Measurements from ENCODE around the gene TAOK3.
"Not testable (repeated sequence)": the region's sequence is repeated elsewhere in the genome, so short reads cannot be mapped to it uniquely, and the experiment has no call there.

The TAOK3 gene

DNA sequence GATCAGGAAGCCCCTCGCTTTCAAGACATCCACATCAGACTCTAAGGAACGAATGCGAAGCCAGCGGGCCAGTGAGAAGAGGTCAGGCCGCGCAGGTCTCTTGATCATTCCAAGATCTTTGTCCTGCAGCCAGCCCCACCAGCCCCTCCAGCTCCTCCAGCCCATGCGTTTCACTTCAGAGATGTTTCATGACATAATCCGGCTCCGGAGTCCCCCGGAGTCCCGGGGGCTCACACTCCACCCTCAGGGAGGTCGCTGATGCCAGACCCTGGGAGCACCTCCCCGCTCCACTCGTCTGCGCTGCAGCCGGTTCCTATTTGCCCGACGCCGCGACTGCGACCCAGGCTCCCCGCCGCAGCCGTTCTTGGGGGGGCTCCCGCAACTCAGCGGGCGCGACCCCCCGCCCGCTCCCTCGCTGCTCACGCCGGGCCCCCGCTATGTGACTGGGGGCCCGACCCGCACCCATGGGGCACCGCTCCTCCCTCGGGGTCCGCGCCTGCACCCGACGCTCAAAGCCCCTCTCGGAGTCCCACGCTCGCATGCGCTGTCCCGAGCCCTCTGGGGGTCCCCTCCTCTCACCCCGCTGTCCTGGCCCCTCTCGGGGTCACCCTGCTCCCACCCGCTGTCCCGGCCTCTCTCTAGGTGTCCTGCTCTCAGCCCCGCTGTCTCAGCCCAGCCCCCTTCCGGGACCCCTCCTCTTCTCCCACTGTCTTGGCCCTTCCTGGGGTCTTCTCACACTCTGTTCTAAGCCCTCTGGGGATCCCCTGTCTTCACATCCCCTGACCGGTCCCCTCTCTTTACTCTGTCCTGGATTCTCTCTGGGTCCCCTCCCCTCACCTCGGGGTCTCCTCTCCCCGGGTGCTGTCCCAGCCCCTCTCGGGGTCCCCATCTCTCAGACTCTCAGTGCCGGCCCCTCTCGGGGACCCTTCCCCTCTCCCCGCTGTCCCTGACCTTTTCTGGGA, 1.1 kb downstream of the TAOK3 start:
- no peak for DNase-seq

DNA sequence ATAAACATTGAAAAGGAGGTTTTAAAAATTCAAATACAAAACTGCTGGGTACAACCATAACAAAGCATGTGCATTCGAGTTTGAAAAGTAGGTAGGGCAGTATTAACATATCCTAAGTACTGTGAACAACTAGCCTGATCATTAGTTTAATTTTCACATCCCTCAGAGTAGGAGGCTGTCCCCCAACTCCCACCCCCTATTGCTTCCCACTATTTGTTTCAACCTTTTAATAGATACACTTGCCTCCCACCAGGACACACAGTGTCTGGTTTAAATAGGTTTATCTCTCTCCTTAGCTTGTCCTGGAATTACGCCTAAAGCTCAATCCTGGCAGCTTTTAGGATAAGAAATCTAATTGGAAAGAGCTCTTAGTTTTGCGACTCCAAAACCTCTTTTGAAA, 2.1 kb downstream of the TAOK3 start:
- DNase-seq: no peak

DNA sequence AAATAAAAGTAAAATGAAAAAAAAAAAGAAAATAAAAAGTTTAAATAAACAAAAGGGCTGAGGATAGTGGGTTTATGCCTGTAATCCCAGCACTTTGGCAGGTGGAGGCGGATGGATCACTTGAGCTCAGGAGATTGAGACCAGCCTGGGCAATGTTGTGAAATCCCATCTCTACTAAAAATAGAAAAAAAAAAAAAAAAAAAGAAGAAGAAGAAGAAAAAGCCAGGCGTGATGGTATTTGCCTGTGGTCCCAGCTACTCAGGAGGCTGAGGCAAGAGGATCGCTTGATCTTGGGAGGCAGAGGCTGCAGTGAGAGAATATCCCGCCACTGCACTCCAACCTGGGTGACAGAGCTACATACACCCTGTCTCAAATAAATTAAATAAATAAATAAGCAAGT, 3.9 kb downstream of the TAOK3 start:
- DNase-seq: no peak

DNA sequence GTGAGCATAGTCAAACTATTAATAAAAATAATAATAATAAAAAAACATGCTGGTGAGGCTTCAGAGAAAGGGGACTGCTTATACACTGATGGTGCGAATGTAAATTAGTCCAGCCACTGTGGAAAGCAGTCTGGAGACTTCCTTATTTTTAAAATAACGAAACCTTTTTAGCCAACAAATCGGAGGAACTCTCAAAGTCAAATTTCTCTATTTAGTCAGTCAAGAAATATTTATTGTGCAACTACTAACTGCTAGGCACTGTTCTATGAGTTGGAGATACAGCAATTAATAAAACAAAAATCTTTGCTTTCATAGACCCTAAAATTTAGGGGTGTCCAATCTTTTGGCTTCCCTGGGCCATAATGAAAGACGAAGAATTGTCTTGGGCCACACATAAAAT, 10.8 kb downstream of the TAOK3 start:
- no peak for DNase-seq

DNA sequence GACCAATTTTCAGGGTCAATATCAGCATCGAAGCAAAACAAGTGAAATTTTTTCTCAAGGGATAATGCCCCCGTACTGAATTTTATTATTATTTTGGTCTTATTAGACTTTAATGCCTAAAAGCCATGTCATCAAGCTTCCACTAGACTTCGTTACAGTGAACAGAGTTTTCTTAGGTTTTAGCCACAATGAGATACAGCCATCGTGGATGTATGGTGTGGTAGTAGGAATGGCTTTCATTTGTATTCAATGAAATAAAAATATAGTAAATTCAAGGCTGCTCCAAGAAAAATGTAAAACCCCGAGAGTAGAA, 11.7 kb downstream of the TAOK3 start:
- no peak for DNase-seq

DNA sequence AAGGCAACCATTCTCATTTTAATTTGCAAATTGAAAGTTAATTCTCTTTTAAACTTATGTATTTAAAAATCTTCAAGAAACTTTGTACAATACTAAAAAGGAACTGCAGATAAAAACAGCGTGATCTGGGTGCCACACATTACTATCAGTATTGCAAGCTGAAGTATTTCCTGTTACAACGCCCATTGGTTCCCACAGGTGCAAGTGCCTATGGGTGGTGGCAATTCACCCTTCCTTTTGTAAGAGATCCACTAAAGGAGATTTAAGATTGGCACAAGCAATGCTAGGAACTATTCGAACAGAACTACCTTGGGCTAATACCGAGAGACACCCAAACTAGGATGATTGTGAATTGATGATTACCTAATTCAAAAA, 13.2 kb downstream of the TAOK3 start:
- no peak for DNase-seq

DNA sequence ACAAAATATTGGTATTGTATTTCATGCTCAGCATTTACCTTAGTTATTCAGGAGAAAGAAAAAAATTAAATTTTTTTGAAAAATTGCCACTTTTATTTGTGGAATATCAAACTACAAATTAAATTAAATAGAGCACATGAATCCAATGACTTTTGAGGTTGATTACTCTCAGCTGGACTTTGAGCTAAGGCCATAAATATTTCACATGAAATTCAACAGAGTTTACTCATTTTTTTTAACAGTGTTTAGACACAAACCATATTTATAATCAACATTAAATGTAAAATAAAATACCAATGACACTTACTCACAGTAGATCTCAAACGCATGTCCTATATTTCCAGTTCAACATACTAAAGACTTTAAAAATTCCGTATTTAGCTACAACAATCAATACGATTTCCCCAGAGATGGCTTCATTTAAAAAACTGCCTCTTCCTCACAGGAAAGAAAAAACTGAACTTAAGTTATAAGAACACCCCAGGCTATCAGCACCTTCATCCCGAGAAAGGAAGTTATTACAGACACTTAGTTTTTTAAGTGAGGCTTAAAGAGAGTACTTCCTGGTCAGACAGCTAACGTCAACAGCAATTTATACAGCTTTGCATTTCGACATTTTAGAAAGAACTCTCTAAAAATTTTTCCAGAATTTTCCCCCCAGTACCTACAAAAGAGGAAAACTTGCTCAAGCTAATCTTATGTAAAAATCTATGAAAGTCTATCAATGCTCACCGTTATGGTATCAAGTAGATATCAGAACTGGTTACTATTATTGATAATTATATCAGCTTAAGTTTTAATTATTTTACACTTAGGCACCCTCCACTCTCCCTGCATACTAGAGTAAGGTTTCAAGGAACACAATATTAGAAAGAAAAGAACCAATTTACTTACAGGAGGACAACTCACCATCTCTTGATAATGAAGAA, 13.8 kb downstream of the TAOK3 start:
- no peak for DNase-seq

DNA sequence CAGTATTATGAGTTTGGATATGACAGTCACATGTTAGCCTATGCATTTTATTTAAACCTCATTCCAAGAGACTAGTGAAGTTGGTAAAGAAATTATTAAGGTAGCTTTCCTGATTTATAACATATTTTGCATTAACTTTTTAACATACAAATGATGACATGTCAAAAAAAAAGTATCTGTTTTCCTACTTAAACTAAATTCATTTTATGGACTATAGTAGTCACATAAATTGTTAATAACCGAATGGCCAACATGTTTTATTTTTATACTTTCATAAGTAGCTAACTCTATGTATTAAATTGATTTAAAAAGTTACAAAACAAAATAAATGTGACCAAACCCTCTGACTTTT, 14.7 kb downstream of the TAOK3 start:
- DNase-seq: no peak

DNA sequence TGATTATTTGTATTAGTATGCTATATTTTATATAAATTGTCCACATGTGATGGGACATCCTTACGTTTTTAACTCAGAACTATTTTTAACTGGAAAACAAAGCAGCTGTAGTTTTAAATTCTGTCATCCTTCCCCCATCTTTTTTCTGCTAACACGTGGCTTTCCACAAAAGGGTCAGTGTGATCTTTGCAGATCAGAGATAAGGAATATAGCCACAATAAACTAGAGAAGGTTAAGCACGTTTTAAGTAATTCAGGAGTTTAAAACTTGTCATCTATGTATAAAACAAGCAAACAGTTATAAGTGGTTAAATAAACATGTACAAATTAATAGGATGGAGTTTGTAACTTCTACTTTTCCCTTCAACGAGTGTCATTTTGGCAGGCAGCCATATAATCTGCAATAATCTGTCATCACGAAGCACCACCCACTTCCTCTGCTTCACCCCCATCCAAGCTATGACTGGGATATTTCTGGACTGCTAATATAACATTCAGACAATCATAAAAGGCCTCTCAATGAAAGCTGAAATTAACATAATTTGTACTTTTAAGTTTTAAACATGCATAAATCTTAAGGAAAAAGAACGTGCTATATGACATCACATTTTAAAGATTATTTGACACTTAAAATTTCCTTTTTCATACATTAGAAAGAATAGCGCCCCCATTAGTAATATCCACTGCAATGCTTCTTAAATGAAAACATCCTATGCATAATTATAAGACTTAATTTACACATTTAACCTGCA, 15.3 kb downstream of the TAOK3 start:
- DNase-seq: no peak

DNA sequence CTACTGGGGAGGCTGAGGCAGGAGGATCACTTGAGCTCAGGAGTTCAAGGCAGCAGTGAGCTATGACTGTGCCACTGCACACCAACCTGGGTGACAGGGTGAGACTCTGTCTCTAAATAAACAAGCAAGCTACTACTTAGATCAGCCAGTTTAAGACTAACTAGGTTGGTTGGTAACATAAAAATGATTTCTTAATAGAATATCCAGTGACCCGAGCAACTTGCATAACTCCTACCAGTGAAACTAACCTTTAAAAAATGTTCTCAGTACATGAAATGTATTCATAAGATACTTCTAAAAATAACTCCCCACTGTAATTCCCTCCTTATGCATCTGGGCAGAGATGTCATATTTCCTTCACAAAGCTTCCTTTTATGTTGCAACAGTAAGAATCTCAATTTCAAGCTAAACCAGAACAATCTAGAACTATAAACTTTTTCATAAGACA, 15.9 kb downstream of the TAOK3 start:
- no peak for DNase-seq

DNA sequence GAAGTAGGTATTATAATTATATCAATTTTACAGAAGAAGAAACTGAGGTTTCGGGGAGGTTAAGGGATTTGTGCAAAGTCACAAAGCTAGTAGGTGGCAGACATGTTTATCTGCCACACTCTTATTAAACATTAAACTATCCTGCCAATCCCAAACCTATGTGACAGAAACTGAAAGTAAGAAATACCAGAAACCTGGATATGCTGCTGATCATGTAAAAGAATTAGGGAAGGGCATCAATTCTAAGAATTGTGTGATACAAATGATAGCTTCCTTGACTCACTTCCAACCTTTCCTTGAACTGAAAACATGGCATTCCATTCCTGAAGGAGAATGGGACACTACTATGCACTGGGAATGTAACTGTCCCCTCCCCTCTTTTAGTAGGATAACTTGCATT, 16.9 kb downstream of the TAOK3 start:
- DNase-seq: no peak

DNA sequence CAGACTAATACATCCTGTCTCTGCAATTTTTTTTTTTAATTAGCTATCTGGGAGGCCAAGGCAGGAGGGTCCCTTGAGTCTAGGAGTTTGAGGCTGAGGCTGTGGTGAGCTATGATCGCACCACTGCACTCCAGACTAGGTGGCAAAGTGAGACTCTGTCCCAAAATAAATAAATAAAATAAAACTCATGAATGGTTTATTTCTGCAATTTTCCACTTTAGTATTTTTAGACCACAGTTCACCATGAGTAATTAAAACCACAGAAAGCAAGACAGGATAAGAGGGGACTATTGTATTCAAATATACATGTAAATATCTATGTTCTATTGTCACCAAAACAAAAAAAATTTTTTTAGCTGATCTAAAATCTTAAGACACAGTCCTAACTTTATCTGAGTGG, 17.8 kb downstream of the TAOK3 start:
- DNase-seq: no peak

DNA sequence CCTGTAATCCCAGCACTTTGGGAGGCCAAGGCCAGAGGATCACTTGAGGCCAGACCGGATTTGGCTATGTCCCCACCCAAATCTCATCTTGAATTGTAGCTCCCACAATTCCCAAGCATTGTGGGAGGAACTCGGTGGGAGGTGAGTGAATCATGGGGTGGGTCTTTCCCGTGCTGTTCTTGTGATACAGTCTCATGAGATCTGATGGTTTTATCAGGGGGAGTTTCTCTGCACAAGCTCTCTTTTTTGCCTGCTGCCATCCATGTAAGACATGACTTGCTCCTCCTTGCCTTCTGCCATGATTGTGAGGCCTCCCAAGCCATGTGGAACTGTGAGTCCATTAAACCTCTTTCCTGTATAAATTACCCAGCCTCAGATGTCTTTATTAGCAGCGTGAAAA, 18.2 kb downstream of the TAOK3 start:
- not testable (repeated sequence) for DNase-seq

DNA sequence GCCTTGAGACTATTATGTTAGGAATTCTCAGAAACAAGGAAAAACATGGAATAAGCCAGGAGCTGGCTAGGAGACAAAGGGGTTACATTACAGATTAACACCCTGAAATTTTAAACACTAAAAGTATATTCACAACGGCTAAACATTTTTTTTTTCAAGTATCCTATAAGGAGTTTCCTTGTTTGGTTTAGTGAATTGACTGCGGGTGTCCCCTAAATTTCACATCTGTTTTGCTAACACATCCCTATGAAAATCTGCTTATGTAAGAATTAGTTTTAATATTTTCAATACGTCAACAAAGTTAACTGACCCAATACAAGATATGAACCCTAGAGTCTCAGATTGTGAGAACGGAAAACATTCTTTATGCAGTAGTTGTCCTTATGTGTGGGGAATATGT, 19.0 kb downstream of the TAOK3 start:
- no peak for DNase-seq

DNA sequence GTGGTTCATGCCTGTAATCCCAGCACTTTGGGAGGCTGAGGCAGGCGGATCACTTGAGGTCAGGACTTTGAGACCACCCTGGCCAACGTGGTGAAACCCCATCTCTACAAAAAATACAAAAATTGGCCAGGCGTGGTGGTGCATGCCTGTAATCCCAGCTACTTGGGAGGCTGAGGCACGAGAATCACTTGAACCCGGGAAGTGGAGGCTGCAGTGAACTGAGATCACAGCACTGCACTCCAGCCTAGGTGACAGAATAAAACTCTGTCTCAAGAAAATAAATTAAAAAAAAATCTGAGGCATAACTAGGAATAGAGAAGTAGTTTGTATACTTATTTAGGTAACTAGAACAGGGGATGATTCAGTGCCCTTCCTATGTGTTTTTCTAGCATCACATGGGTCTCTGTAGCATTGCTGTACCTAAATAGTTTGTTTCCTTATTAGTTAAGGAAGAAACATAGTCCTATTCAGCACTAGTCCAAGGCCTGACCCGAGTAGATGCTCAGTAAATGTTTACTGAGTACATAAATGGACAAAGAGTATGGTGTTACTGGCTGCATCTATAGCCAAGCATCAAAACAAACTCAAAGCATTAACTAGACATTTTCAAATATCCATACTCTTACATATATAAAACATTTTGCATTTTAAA, 21.7 kb downstream of the TAOK3 start:
- no peak for DNase-seq

DNA sequence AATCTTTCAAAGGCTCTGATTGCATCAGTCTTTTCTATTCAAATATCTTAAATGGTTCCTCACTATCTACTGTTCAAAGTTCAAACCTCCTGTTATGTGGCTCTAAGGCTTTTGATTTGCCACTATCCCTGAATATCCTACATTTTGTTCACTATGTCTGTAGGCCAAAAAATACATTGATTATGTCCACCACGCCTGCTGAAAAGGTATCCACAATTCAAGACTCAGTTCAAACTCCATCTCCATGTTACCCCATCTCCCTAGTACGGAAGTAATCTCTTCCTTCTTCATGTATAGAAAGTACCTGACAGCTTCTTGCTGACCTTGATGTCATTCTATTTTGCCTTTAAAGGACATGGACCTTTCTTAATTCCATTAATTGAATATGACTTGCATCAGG, 24.8 kb downstream of the TAOK3 start:
- DNase-seq: no peak

DNA sequence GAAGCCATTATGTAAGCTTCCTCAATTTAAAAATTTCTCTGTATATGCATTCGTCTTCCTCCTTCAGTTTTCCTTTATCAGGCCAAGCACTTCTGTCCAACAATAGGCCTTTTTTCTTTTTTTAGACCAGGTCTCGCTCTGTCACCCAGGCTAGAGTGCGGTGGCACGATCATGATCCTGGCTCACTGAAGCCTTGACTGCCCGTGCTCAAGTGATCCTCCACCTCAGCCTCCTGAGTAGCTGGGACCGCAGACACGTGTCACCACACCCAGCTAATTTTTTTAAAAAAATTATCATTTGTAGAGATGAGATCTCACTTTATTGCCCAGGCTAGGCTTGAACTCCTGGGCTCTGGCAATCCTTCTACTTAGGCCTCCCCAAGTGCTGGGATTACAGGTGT, 25.8 kb downstream of the TAOK3 start:
- no peak for DNase-seq

DNA sequence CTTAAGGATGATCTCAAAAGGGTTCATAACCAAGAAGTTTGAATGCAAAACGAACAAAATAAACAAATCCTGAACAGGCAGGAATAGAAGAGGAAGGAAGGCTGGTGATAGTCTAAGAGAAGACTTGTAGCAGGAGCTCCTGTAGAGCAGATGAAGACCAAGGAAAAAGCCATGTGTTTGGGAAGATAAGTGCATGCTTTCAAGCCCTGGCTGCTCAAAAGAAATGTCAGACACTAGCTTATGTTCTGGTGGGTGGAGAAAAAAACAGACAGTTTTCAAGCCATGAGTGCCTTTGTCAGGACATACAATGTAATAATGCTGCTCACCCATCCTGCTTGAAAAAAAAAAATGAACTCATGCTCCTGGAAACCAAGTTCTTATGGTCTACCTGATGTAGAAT, 27.4 kb downstream of the TAOK3 start:
- no peak for DNase-seq

DNA sequence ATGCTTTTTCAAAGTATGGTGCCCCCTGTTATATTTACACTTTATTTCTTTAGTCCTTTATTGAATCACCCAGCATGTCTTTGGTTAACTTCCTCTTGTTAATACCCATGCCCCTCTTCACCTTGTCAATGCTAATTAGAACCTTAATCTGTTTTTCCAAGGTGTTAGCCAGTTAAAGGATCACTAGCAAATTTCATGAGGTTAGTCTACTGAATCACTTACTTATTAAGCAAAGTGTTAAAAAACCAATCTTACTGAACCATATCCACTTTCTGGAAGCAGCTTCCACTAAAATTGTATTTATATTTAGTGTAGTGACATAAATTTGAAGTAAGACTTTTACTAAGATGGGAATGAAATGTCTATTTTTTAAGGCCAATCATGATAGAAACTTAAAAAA, 27.9 kb downstream of the TAOK3 start:
- no peak for DNase-seq

DNA sequence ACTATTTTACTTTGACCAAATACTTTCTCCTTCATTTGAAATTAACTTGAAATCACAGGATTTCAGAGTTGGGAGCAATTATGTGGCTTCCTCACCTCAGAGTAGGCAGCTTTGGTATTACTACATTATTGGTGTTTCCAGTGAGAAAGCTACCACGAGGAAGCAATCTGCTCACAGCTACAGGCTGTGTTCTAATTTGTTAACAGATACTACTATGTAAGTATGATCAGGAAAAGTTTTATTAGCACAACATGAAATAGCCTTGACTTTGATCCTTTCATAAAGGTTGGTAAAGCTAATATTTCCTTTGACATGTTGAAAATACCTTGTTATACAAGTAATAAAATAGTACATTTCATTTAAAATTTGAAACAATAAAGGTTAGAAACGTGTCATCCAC, 30.6 kb downstream of the TAOK3 start:
- DNase-seq: no peak

DNA sequence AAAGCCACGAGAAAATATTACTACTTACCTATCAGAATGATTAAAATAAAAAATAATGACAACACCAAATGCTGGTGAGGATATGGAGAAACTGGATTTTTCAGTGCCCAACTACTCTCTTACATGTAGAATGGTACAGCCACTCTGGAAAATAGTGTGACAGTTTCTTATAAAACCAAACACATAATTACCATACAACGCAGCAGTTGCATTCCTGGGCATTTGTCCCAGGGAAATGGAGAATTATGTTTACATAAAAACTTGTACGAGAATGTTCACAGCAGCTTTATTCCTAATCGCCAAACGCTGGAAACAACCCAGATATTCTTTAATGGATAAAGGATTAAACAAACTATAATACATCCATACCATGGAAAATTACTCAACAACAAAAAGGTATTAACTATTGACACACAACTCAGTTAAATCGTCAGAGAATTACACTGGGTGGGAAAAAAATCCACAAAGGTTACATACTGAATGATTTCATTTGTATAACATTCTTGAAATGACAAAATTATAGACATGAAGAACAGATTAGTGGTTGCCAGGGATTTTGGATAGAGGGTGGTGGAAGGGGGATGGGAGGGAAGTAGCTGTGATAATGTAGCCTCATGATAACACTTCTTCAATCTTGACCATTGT, 35.4 kb downstream of the TAOK3 start:
- DNase-seq: no peak

DNA sequence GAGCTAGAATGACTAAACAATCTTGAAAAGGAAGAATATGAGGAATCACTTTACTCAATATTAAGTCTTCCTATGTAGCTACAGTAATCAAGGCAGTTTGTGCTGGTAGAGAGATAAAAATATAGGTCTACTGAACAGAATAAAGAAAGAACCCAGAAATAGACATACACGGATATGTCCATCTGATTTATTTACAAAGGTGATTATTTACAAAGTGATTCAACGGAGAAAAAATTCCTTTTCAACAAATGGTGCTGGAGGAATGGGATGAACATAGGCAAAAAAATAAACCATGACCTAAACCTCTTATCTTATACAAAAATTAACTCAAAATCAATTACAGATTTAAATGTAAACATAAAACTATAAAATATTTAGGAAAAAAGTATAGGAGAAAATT, 36.6 kb downstream of the TAOK3 start:
- no peak for DNase-seq

Data from NCI-H748 treated with DMSO at 0.1 percent for 48 hours (cell line).